ENCODE results near the gene SLC25A26.

GRCh38 chr3:66353530-66353929 is 132.7 kb downstream of the SLC25A26 start:
- TF ChIP-seq CTCF (IDR thresholded peaks at IDR 0.05) = no peak
- no peak for TF ChIP-seq POLR2A (IDR thresholded peaks at IDR 0.05)
- no peak for TF ChIP-seq POLR2AphosphoS5 (IDR thresholded peaks at IDR 0.05)
- TF ChIP-seq EP300 (IDR thresholded peaks at IDR 0.05) = no peak

Measured in gastroesophageal sphincter (tissue), 3 donors.